NCI-H69 (cell line): ENCODE measurements around the gene TRIM15.
"Not testable (repeated sequence)": the region's sequence is repeated elsewhere in the genome, so short reads cannot be mapped to it uniquely, and the experiment has no call there.

ENCODE experiments used
- DNase-seq: peaks from one replicate; lab custom pipeline; 2025; lab: John Stamatoyannopoulos, UW

TRIM15 gene

DNA sequence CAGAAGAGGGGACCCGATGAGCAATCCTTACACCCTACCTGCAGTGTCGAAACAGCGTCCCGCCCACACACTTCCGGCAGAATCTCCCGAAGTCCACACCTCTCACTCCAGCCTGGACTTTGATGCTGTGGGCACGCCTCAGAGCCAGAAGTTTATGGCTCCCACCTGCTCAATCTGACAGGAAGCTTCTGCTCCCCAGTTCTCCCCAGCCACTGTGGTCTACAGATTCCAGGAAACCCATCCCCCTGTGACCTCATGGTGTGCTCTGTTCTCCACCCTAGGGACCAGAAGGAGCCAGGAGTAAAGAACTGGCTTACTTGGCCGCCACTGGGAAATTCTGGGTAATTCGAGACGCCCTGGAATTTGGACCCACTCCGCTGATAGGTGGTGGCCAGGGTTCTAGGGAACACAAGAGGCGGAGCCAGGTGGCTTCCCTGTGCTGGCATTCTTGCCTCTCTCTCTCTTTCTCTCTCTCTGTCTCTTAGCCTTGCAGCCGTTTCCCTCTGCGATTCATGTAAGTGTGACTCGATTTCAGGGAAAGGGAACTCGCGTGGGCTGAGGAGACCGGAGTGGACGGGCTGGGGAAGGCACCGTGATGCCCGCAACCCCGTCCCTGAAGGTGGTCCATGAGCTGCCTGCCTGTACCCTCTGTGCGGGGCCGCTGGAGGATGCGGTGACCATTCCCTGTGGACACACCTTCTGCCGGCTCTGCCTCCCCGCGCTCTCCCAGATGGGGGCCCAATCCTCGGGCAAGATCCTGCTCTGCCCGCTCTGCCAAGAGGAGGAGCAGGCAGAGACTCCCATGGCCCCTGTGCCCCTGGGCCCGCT, at the start of gene TRIM15:
Gene TRIM15, plus strand, starts transcription at position 457 of the 828 bp plus-strand sequence. Its CDS starts 139 bp downstream, at position 596.
- DNase-seq: peak; percentile 43

DNA sequence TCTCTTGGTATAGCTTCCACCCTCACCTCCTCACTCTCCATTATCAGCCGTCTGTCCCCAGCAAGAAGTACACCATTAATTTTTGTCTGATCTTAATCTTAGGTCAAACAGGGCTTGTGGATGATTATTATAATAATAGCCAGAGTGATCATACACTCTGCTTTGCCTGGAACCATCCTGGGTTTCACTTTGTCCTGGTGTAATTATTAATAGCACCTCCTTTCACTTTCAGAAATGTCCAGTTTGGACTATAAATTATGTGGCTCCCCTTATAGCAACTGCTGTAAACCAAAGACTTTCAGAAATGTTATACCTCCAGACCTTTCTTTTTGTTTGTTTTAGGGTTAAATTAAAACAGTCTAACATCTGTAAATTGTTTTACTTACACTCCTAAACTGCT, 49.5 kb upstream of the TRIM15 start:
- no peak for DNase-seq

- no peak for DNase-seq
Observed at GRCh38 chr6:30116724-30117123, 46.6 kb upstream of the TRIM15 start.

DNA sequence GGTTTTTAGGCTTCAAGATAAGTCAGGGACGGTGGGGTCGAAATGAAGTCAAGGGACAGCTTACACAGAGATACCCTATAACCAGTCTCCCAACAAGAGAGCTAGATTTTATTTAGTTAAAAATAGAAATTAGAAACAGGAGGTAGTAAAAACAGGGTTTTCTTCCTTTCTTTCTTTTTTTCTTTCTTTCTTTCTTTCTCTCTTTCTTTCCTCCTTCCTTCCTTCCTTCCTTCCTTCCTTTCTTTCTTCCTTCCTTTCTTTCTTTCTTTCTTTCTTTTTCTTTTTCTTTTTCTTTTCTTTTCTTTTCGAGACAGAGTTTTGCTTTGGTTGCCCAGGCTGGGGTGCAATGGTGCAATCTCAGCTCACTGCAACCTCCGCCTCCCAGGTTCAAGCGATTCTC, 44.7 kb upstream of the TRIM15 start:
- not testable (repeated sequence) for DNase-seq

GRCh38 chr6:30121446-30122366, 41.6 kb upstream of the TRIM15 start:
- no peak for DNase-seq

GRCh38 chr6:30122515-30122914, 40.8 kb upstream of the TRIM15 start:
- DNase-seq: peak; percentile 30

DNA sequence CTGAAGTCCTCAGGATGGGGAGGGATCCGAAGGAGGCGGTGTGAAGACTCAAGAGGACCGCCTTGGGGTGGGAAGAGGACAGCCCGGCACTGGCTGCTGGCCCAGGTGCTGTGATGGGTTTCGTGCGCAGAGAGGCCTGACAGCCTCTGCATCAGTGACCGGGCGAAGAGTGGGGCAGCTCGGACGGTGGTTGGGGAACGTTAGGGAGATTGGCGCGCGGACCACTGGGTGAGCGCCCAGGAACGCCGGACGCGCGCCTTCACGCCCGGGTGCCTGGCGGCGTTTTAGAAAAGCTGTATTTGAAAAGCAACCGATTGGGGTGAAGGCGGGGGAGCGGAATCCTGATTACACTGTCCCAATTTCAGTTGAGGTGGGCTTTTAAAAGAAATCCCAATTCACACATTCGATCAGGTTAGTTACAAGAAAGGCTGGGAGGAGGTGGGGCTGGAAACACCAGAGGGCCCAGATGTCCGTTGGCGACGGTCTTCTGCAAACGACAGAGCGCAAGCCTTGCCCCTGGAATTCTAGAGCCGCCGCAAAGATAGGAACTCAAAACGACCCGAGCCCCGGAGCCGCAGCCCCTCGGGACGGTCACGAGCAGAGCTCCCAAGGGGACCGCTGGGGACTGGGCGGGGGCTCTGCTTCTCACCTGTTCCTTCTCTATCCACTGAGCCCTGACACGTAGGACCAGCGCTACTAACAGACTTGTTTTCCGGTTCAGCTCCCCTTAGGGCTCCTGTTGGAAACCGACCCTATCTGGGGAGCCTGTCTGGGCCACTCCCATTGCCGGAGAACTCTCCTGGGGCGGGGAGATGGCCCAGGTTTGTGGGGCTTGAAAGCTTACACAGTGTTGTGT, 35.9 kb upstream of the TRIM15 start:
- DNase-seq: peak; percentile 16

- DNase-seq: peak; percentile 14
Observed at GRCh38 chr6:30129265-30130178, 33.8 kb upstream of the TRIM15 start.

DNA sequence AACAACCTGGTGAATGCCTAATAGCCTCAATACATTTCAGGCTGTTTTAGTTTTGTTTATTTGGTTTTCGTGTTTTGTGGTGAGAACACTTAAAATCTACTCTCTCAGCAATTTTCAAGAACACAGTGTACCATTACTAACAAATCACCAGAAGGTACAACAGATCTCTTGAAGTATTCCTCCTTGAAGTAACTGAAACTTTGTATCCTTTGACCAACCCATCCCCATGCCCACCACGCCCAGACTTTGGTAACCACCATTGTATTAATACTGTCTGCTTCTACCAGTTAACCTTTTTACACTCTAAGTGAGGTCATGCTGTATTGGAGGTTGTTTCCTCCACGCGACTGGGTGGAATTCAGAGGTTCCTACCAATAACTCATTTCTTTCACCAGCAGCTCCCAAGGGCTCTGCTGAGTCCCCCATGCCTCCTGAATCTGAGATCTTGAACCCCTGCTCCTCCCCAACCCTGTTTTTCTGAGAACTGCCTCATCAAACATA, 33.1 kb upstream of the TRIM15 start:
- no peak for DNase-seq

DNA sequence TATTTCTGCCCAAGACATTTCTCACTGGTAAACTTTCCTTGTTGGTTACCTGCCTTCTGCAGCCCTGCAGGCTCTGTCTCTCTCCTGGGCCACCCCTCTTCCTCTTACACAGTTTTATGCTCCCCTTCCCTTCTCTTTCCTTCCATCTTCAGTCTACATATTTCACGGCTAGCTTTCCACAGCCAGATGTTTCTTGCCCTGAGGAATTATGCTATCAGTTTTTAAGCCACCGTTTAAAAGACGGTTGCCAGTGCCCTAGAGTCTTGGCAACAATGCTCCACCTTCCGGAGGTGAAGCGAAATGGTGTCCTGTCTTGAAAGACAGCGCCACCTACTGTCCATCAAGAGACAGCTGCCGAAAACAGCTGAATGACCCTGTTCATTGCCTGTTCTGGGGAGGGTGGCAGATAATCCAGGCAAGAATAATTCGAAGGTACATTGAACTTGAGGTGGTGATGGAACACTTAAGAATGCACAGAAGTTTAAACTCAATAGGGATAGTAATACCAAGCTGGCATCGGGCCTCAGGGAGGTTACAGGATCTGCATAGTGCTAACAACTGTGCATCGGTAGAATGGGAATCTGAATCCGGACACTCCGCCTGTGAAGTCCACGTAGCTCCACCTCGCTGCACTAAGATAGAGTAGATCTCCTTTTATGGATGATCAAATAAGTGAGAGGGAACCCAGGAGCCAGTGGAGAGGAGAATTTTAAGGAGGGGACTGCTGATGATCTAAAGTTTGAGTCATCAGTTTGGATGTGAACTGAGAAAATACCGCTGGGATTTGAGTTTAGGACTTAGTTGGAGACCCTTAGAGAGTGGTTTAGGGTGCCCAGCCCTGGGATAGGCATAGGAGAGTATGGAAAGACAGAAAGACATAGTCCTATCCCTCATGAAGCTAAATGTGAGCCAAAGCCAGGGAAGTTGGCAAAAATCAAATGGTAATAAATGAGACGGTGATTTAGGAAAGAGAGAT, 32.2 kb upstream of the TRIM15 start:
- peak; percentile 90 for DNase-seq

DNA sequence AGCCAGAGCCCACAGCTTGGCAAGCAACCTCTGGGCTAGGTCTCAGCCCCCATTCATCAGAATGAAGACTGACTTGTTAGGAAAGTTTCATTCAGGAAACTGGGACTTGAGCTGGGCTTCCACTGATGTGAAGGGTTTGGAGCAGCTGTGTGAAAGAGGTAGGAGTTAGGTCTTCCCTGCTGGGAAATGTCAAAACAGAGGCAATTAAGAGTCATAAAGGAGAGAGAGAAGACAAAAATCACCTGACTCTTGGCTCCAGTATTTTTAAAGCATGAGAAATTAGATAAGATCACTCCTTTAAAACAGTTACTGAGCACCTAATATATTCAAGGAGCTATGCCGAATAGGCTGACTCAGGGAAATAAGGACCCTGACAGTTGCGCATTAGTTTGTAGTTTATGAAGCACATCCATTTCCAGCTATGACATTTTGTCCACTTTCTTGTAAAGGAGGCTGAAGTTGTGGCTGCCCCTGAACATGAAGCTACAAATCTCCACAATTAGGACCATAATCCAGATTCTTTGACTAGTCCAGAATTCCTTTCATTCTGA, 31.3 kb upstream of the TRIM15 start:
- DNase-seq: no peak

GRCh38 chr6:30135147-30135546, 28.2 kb upstream of the TRIM15 start:
- DNase-seq: no peak

DNA sequence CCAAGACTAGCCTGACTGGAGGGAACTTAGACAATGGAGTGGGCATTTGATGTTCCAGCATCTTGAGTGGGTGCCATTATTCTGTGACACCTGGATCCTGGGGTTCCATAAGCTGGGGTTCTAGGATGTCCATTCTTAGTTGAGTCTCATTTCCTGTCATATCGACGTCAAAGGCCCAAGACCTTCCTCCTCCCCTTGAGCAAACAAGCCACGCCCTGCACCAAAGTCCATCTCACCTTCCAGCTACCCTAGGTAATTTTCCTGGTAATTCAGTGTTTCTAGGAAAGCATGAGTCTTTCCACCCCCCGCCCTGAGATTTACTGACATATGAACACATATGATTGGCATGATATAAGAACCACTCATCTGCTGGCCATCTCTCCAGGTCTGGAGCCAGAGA, 27.6 kb upstream of the TRIM15 start, which contains the start of gene TRIM40:
Gene TRIM40, plus strand, starts transcription at position 384 of the 400 bp plus-strand sequence. CDS start 897 bp downstream, outside the sequence.
- no peak for DNase-seq

GRCh38 chr6:30136570-30137286, 26.6 kb upstream of the TRIM15 start:
- no peak for DNase-seq

DNA sequence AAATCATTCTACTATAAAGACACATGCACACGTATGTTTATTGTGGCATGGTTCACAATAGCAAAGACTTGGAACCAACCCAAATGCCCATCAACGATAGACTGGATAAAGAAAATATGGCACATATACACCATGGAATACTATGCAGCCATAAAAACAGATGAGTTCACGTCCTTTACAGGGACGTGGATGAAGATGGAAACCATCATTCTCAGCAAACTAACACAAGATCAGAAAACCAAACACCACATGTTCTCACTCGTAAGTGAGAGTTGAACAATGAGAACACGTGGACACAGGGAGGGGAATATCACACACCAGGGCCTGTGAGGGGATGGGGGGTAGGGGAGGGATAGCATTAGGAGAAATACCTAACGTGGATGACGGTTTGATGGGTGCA, 23.1 kb upstream of the TRIM15 start:
- DNase-seq: not testable (repeated sequence)

- DNase-seq: no peak
Observed at GRCh38 chr6:30142665-30143064, 20.7 kb upstream of the TRIM15 start.

- DNase-seq: no peak
Observed at GRCh38 chr6:30143780-30144179, 19.6 kb upstream of the TRIM15 start.

- DNase-seq: no peak
Observed at GRCh38 chr6:30144811-30145210, 18.5 kb upstream of the TRIM15 start.
